NT2/D1 (cell line): Measurements from ENCODE around the gene PPP1R9A.
"Not testable (repeated sequence)": the region's sequence is repeated elsewhere in the genome, so short reads cannot be mapped to it uniquely, and the experiment has no call there.

Experiments used
- DNase-seq: peaks from one replicate; pipeline ENCODE4 v3.0.0-alpha.2; 2011; ENCODE audit warnings: low read depth, low spot score
- H3K27me3 ChIP-seq: 2 replicates; pipeline ENCODE4 v1.6.0; 2011; ENCODE audit warnings: mild to moderate bottlenecking; ENCODE audit not compliant: insufficient read length, insufficient read depth
- H3K36me3 ChIP-seq: 2 replicates; pipeline ENCODE4 v1.6.1; 2011; ENCODE audit warnings: mild to moderate bottlenecking, low read length, mixed read lengths; ENCODE audit not compliant: insufficient read depth, insufficient read length
- H3K4me1 ChIP-seq: 2 replicates; pipeline ENCODE4 v1.5.1; 2011; ENCODE audit not compliant: insufficient read depth, insufficient read length
- H3K4me3 ChIP-seq: 2 replicates; pipeline ENCODE4 v1.5.1; 2011; ENCODE audit warnings: low read depth; ENCODE audit not compliant: insufficient read length
- H3K9ac ChIP-seq: 2 replicates; pipeline ENCODE4 v1.6.0; 2011; ENCODE audit warnings: low read depth; ENCODE audit not compliant: insufficient read length
- H3K9me3 ChIP-seq: 2 replicates; pipeline ENCODE4 v1.5.1; 2011; ENCODE audit warnings: mild to moderate bottlenecking, low read length; ENCODE audit not compliant: insufficient read depth
- SUZ12 ChIP-seq: IDR thresholded peaks from 2 replicates; pipeline ENCODE4 v1.6.1; 2011; ENCODE audit not compliant: insufficient read length, insufficient read depth; ENCODE audit errors: extremely low read depth
- YY1 ChIP-seq: IDR thresholded peaks from 2 replicates; pipeline ENCODE4 v1.6.1; 2011; ENCODE audit not compliant: insufficient read length, insufficient read depth
- ZNF274 ChIP-seq: IDR thresholded peaks from 2 replicates; pipeline ENCODE4 v1.6.1; 2011; ENCODE audit warnings: mild to moderate bottlenecking, low read depth, low read length

PPP1R9A gene

DNA sequence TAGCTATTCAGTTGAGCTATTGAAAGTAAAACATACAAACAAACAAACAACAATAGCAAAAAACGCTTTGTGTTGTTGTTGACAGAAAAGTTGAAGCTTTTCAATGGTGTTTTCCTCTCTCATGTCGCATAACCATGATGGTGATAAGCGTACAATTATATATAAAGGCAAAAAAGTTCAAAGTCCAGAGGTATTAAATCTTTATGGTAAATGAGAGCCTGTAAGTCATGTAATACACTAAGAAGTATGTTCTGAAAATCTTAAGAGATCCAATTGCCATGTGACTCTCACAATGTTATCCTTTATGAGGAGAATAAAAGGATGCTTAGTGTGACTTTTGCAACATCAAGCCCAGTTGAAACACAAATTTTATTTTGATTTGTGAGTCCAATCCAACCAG lies 93.9 kb downstream of the PPP1R9A start:
- DNase-seq = no peak
- Histone ChIP-seq H3K4me1 (no peaks in the 10 kb centered on the region), H3K9me3 (no peaks in the 10 kb centered on the region), H3K36me3 (no peaks in the 10 kb centered on the region), H3K4me3 (no peak overlapping the region), H3K9ac (no peak overlapping the region), H3K27me3 (no peaks in the 10 kb centered on the region)
- TF ChIP-seq SUZ12 (no peak), YY1 (no peak), ZNF274 (no peak)

DNA sequence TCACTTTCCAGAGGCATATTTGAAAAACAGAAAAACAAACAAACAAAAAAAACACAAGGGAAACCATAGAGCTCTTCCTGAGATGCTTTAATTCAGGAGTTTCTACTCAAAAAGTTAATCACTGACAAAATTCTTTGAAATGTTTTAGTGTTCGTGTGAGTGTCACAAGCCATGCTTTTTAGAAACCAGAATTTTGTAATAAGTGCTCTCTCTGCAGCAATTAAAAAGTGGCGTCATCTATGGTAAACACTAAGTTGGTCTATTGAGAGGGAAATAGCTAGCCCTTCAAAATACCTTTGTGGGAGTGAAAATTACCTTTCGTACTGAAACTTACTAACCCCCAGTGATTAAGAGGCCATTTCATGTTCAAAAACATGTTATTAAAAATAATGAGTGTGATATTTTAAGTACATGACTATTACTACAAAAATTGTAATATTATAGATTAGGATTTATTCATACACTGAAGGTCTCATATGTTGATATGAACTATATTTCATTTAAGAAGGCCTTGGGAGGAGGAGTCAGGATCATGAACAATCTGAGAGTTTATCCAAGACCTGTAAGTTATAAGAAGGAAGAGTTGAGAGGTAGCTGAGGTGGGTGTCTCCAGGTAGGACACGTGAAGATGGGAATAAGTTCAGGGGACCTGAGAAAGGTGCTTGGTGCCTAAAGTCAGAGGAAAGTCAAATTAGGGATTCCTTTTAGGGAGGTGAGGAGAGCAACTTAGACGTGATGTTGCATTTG lies 94.6 kb downstream of the PPP1R9A start:
- Histone ChIP-seq H3K9ac (no peak overlapping the region), H3K9me3 (no peaks in the 10 kb centered on the region), H3K4me3 (no peak overlapping the region), H3K4me1 (no peaks in the 10 kb centered on the region), H3K36me3 (no peaks in the 10 kb centered on the region), H3K27me3 (no peaks in the 10 kb centered on the region)
- TF ChIP-seq SUZ12 (no peak), YY1 (no peak), ZNF274 (no peak)
- DNase-seq = no peak

DNA sequence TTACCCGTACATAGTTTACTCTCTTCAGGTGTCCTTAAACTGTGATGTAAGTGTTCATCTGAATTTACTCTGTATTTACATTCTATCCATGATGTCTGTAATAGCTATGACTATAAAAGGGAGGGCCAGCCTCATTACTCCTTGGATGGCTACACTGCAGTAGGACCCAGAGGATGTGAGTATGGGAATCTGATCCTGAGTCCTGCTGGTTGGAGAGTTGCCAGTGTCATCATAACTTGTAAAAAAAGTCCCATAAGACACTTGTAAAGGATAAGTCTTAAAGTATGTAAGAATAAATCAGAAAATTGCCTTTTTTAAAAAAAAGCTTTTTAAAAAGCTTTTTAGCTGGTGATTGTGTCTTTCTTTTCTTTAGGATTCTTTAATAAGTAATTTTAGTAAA lies 95.4 kb downstream of the PPP1R9A start:
- Histone ChIP-seq H3K4me3 (no peak overlapping the region), H3K4me1 (no peaks in the 10 kb centered on the region), H3K9ac (no peak overlapping the region), H3K27me3 (no peaks in the 10 kb centered on the region), H3K9me3 (no peaks in the 10 kb centered on the region), H3K36me3 (no peaks in the 10 kb centered on the region)
- no peak for TF ChIP-seq YY1
- no peak for TF ChIP-seq ZNF274
- no peak for TF ChIP-seq SUZ12
- no peak for DNase-seq

DNA sequence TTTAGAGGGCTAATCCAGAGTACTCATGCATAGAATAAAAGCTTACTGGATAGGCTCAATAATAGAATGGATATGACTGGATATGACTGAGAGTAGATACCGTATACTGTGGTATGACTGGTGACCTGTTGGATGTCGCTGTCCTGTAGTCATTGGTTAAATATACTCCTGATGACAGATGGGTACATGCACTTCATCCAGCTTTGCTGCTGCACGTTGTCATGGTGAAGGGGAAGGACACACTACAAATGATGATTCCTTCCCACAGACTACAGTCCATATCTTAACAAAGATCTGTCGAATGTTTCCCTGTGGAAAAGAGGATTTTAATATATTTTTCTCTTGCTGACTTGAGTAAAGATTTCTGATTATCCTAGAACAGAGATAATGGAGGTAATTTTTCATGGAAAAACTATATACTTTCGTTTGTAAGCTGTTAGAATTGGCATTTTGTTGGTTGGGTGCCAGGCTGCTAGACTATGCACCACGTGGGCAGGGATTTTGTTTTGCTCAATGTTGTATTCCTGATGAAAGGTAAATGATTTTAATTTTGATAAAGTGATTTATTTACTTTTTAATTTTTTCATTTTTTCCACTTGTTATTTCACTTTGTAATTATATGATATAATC lies 97.3 kb downstream of the PPP1R9A start:
- H3K4me1 ChIP-seq = no peaks in the 10 kb centered on the region
- H3K4me3 ChIP-seq = no peak overlapping the region
- no peak for DNase-seq
- no peak overlapping the region for H3K9ac ChIP-seq
- no peaks in the 10 kb centered on the region for H3K27me3 ChIP-seq
- TF ChIP-seq ZNF274 (no peak), YY1 (no peak), SUZ12 (no peak)
- H3K36me3 ChIP-seq = no peaks in the 10 kb centered on the region
- no peaks in the 10 kb centered on the region for H3K9me3 ChIP-seq

DNA sequence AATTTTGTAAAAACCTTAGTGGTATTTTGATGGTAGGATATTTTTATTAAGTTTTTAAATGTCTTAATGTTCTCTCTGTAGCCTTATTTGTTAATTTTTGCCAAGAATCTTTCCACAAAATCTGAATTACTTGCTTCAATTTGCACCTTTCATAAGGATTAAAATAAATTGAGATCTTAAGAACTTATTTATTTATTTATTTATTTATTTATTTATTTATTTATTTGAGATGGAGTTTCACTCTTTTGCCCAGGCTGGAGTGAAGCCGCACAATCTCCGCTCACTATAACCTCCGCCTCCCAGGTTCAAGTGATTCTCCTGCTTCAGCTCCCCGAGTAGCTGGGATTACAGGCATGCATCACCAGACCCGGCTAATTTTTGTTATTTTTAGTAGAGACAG lies 98.6 kb downstream of the PPP1R9A start:
- Histone ChIP-seq H3K4me1 (no peaks in the 10 kb centered on the region), H3K9ac (no peak overlapping the region), H3K36me3 (no peaks in the 10 kb centered on the region), H3K9me3 (no peaks in the 10 kb centered on the region), H3K27me3 (no peaks in the 10 kb centered on the region), H3K4me3 (no peak overlapping the region)
- DNase-seq = no peak
- TF ChIP-seq ZNF274 (no peak), YY1 (no peak), SUZ12 (no peak)

DNA sequence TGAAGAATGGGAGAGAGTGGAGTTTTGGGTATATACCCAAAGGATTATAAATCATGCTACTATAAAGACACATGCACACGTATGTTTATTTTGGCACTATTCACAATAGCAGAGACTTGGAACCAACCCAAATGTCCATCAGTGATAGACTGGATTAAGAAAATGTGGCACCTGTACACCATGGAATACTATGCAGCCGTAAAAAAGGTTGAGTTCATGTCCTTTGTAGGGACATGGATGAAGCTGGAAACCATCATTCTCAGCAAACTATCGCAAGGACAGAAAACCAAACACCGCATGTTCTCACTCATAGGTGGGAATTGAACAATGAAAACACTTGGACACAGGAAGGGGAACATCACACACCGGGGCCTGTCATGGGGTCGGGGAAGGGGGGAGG lies 101.4 kb downstream of the PPP1R9A start:
- H3K9me3 ChIP-seq, H3K36me3 ChIP-seq, DNase-seq, H3K27me3 ChIP-seq, H3K4me3 ChIP-seq, H3K4me1 ChIP-seq, H3K9ac ChIP-seq: not testable (repeated sequence)

DNA sequence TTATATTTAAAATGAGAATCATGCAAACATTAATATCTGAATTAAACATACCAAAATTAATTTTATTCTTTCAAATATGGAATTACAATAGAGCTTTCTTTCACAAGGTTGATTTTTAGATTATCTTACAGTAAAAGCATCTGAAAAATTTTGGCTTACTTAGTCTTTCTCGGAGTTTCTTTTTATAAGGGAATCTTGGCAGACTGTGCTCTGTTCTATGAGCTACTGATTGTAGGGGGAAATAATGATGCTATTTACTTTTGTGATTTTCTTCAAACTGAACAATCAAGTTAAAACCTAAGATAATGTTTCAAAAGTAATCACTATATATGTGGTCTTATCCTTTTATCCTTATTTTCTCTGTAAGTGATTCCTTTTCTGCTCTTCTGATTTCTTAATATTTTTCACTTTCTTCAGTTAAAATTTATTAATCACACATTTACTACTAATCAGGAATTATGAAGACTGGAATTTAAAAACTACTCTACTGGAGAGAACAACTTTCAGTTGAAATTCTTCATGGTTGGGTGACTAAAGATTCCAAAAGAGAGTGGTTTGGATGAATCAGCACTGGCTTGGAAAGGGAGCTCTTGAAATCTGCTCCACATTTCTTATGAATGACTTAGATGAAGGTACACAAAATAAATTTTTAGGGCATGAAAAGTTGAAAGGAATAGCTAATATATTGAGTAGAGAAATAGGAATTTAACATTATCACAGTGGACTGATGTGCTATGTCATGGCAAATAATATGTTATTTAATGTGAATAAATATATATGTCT lies 103.9 kb downstream of the PPP1R9A start:
- Histone ChIP-seq H3K4me3 (no peak overlapping the region), H3K27me3 (no peaks in the 10 kb centered on the region), H3K9me3 (no peaks in the 10 kb centered on the region), H3K9ac (no peak overlapping the region), H3K36me3 (no peaks in the 10 kb centered on the region), H3K4me1 (no peaks in the 10 kb centered on the region)
- DNase-seq = no peak
- TF ChIP-seq ZNF274 (no peak), YY1 (no peak)
